Nephron (organoid): ENCODE data around the gene MAFG.

Experiments
- H3K27ac Mint-ChIP-seq, 3 experiments: 2 replicates each; pipeline ENCODE4 v1.8.0; 2020; ENCODE audit warnings: mixed read lengths in 3 of 3, mild to moderate bottlenecking in 2 of 3, moderate library complexity in 1 of 3
- H3K27me3 Mint-ChIP-seq: 2 replicates; pipeline ENCODE4 v1.8.0; 2021; ENCODE audit warnings: low read depth, mild to moderate bottlenecking, moderate library complexity, mixed read lengths
- H3K36me3 Mint-ChIP-seq: 2 replicates; pipeline ENCODE4 v1.8.0; 2020; ENCODE audit warnings: low read depth, mixed read lengths
- H3K4me1 Mint-ChIP-seq: 2 replicates; pipeline ENCODE4 v1.8.0; 2020; ENCODE audit warnings: mixed read lengths
- H3K4me3 Mint-ChIP-seq, 3 experiments: 2 replicates each; pipeline ENCODE4 v1.8.0; 2020; ENCODE audit warnings: mild to moderate bottlenecking in 3 of 3, mixed read lengths in 3 of 3, moderate library complexity in 2 of 3
- H3K9me3 Mint-ChIP-seq: 2 replicates; pipeline ENCODE4 v1.8.0; 2020; ENCODE audit warnings: mixed read lengths
- CTCF ChIP-seq, 3 experiments: fragments of 200-600 bp; sonication (generic); IDR thresholded peaks; one replicate each; pipeline ENCODE4 v1.5.0; 2021; ENCODE audit warnings: antibody characterized with exemption in 3 of 3; ENCODE audit not compliant: unreplicated experiment in 3 of 3

MAFG gene

GRCh38 chr17:81895400-81895799, 32.1 kb downstream of the MAFG start:
- no peaks in the 10 kb centered on the region for H3K27me3 Mint-ChIP-seq
- H3K36me3 Mint-ChIP-seq, result peaks cover 21% of the 10 kb centered on the region
- H3K27ac Mint-ChIP-seq, result no peak overlapping the region
- H3K4me3 Mint-ChIP-seq, result no peak overlapping the region
- H3K4me1 Mint-ChIP-seq, result no peaks in the 10 kb centered on the region
- TF ChIP-seq CTCF (IDR thresholded peaks at IDR 0.05; ENCODE audit: unreplicated experiment in 3 of 3), result no peak
- H3K9me3 Mint-ChIP-seq, result no peaks in the 10 kb centered on the region

GRCh38 chr17:81891303-81891552, 36.3 kb downstream of the MAFG start:
- no peak for TF ChIP-seq CTCF (IDR thresholded peaks at IDR 0.05; ENCODE audit: unreplicated experiment in 3 of 3)
- H3K36me3 Mint-ChIP-seq, result peaks cover 33% of the 10 kb centered on the region
- peak overlapping the region; percentile 96 to 98 (median 97) for H3K4me3 Mint-ChIP-seq
- peaks cover 4% of the 10 kb centered on the region for H3K4me1 Mint-ChIP-seq
- H3K27me3 Mint-ChIP-seq, result no peaks in the 10 kb centered on the region
- H3K9me3 Mint-ChIP-seq, result no peaks in the 10 kb centered on the region
- H3K27ac Mint-ChIP-seq, result peak overlapping the region; percentile 71 to 97 (median 95)

GRCh38 chr17:81890447-81891302, 36.9 kb downstream of the MAFG start:
- peaks cover 4% of the 10 kb centered on the region for H3K4me1 Mint-ChIP-seq

GRCh38 chr17:81889602-81890001, 37.9 kb downstream of the MAFG start:
- no peak for TF ChIP-seq CTCF (IDR thresholded peaks at IDR 0.05; ENCODE audit: unreplicated experiment in 3 of 3)
- Mint-ChIP-seq H3K27me3 (no peaks in the 10 kb centered on the region), H3K36me3 (peaks cover 39% of the 10 kb centered on the region), H3K27ac (peak overlapping the region in 2 of 3 experiments; percentile 24 to 41), H3K9me3 (no peaks in the 10 kb centered on the region), H3K4me3 (peak overlapping the region; percentile 85 to 90 (median 87)), H3K4me1 (peaks cover 4% of the 10 kb centered on the region)

More at GRCh38 chr17:81890447-81891302, 36.9 kb downstream of the MAFG start:
- Mint-ChIP-seq H3K27me3 (no peaks in the 10 kb centered on the region), H3K36me3 (peaks cover 35% of the 10 kb centered on the region), H3K27ac (peak overlapping the region in 2 of 3 experiments; percentile 50 to 71), H3K9me3 (no peaks in the 10 kb centered on the region), H3K4me3 (peak overlapping the region; percentile 85 to 90 (median 87))
- no peak for TF ChIP-seq CTCF (IDR thresholded peaks at IDR 0.05; ENCODE audit: unreplicated experiment in 3 of 3)

- Mint-ChIP-seq H3K27me3 (no peaks in the 10 kb centered on the region), H3K27ac (peak overlapping the region in 2 of 3 experiments; percentile 24 to 41), H3K36me3 (peaks cover 44% of the 10 kb centered on the region), H3K4me1 (peaks cover 4% of the 10 kb centered on the region), H3K9me3 (no peaks in the 10 kb centered on the region), H3K4me3 (peak overlapping the region; percentile 83 to 87 (median 85))
- TF ChIP-seq CTCF (IDR thresholded peaks at IDR 0.05; ENCODE audit: unreplicated experiment in 3 of 3), result no peak
These were observed 38.4 kb downstream of the MAFG start for GRCh38 chr17:81888988-81889595.
